ENCODE results near the gene SLC25A46.
"Not testable (repeated sequence)": the region's sequence is repeated elsewhere in the genome, so short reads cannot be mapped to it uniquely, and the experiment has no call there.

GRCh38 chr5:110692669-110693068, 46.1 kb upstream of the SLC25A46 start:
- not testable (repeated sequence) for TF ChIP-seq CTCF, POLR2A (IDR thresholded peaks at IDR 0.05)

Measured in heart left ventricle (tissue), 13 donors.